Measurements from ENCODE around the gene KNDC1.

DNA sequence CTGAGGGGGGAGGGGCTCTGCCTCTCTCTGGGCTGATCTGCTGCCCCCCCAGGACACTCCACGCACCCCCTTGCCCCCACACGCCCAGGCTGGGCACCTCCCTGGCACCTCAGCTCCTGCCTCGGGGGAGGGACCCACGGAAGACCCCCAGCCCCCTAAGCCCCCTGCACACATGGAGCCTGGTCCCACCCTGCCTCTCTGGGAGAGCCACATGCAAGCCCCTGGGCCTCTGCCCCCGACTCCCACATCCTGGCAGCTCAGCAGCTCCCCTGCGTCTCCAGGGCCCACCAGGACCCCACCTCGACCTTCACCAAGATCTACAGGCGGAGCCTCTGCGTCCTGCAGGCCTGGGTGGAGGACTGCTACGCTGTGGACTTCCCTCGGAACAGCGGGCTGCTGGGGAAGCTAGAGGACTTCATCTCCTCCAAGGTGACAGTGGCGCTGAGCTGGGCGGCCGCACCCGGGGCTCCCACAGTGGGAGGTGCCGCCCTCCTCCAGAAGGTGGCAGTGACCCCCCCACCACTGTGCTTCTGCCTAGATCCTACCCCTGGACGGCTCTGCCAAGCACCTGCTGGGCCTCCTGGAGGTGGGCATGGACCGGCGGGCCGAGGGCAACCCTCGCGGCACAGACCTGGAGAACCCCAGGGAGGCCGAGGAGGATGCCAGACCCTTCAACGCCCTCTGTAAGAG lies 51.3 kb downstream of the KNDC1 start:
- no peak for TF ChIP-seq EZH2 (optimal IDR thresholded peaks at IDR 0.05; ENCODE audit: low read depth, low read length)
- TF ChIP-seq, protein P1, sequence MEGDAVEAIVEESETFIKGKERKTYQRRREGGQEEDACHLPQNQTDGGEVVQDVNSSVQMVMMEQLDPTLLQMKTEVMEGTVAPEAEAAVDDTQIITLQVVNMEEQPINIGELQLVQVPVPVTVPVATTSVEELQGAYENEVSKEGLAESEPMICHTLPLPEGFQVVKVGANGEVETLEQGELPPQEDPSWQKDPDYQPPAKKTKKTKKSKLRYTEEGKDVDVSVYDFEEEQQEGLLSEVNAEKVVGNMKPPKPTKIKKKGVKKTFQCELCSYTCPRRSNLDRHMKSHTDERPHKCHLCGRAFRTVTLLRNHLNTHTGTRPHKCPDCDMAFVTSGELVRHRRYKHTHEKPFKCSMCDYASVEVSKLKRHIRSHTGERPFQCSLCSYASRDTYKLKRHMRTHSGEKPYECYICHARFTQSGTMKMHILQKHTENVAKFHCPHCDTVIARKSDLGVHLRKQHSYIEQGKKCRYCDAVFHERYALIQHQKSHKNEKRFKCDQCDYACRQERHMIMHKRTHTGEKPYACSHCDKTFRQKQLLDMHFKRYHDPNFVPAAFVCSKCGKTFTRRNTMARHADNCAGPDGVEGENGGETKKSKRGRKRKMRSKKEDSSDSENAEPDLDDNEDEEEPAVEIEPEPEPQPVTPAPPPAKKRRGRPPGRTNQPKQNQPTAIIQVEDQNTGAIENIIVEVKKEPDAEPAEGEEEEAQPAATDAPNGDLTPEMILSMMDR (IDR thresholded peaks at IDR 0.05; ENCODE audit: low read length), result no peak

Data from MM.1S (cell line).